ENCODE data around the gene STAP1. TPM values are rescaled to one million over a fixed set of nuclear protein-coding genes. Genes with fewer than 3 reads are reported as not detected.

STAP1 gene
- total and polyA plus RNA-seq, 2 of the 8 experiments (the other 6 are each of a cell fraction or from before 2014, with no cell fraction given): not detected

DNA sequence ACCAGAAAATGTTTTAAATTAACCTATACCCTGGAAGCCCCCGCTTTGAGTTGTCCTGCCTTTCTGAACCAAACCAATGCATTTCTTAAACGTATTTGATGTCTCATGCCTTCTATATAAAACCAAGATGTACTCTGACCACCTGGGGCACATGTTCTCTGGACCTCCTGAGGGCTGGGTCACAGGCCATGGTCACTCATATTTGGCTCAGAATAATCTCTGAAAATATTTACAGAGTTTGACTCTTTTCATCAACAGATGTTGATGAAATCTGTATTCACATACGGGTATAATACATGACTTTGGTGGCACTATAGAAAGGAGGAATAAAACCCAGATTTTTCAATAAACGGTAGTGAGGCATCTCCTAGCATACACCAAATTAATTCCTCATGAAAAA lies 55.7 kb downstream of the STAP1 start:
- H4K5ac ChIP-seq (ENCODE audit: insufficient read length, low read depth, low read length): no peak overlapping the region

More for the DNA sequence above, 55.7 kb downstream of the STAP1 start:
- no peak overlapping the region for H3K14ac ChIP-seq (ENCODE audit: insufficient read length)
- ChIA-PET CTCF (ENCODE audit: partially characterized antibody) (no interaction called here), POLR2A (ENCODE audit: partially characterized antibody) (no interaction called here)
- no peak overlapping the region for H2AFZ ChIP-seq (ENCODE audit: low read length)
- peaks cover 0 to 22% (median 4%) of the 10 kb centered on the region in 4 experiments; a peak in 4 of 8 replicates for H3K36me3 ChIP-seq (ENCODE audit: control insufficient read depth in 2 of 4, insufficient read depth in 4 of 4, low read length in 3 of 4)
- no peaks in the 10 kb centered on the region for H3K4me1 ChIP-seq (replicated peaks in 1 of 4; ENCODE audit: control insufficient read depth in 3 of 4, insufficient read depth in 4 of 4, low read length in 3 of 4)
- H3K4ac ChIP-seq (replicated peaks; ENCODE audit: insufficient read length, low read depth, low read length): no peak overlapping the region
- H2BK12ac ChIP-seq (ENCODE audit: low read depth, low read length): no peak overlapping the region
- no peaks in the 10 kb centered on the region for H3K23me2 ChIP-seq (ENCODE audit: low read depth, low read length)
- H4K20me1 ChIP-seq (replicated peaks in 1 of 2; ENCODE audit: control insufficient read depth in 1 of 2, insufficient read depth in 2 of 2, low read length in 2 of 2): no peaks in the 10 kb centered on the region
- H3K27ac ChIP-seq (ENCODE audit: low read depth, low read length): no peak overlapping the region
- 91% methylated on average over 4 of the region's 4 CpGs; no CpG with 5 or more reads in 1 of the 2 experiments for WGBS, 2 experiments (ENCODE audit: extremely low coverage in 1 of 2, insufficient coverage in 1 of 2, insufficient read length in 1 of 2, insufficient replicate concordance in 2 of 2, low coverage in 1 of 2, low lambda C conversion rate in 2 of 2, missing lambda C conversion rate in 1 of 2)
- no peaks in the 10 kb centered on the region for H3K79me2 ChIP-seq (ENCODE audit: control insufficient read depth in 1 of 2, insufficient read depth in 2 of 2, low read length in 2 of 2)
- H4K8ac ChIP-seq (ENCODE audit: extremely low read depth, insufficient read depth, low read length): no peak overlapping the region
- H3K79me1 ChIP-seq (ENCODE audit: low read depth, low read length): no peaks in the 10 kb centered on the region
- no peak overlapping the region for H2BK120ac ChIP-seq (replicated peaks; ENCODE audit: low read depth, low read length)
- H3K56ac ChIP-seq (replicated peaks; ENCODE audit: insufficient read length, low read depth, low read length): no peak overlapping the region
- H3K23ac ChIP-seq (ENCODE audit: insufficient read length): no peak overlapping the region
- no peak overlapping the region for H2BK20ac ChIP-seq (ENCODE audit: low read length)
- no peaks in the 10 kb centered on the region for H3K27me3 ChIP-seq (replicated peaks in 1 of 4; ENCODE audit: control insufficient read depth in 3 of 4, extremely low read depth in 1 of 4, insufficient read depth in 3 of 4, low read length in 3 of 4)
- no peak for DNase-seq (ENCODE audit: low read depth in 1 of 2, low spot score in 2 of 2)
- no peak overlapping the region for H3K9ac ChIP-seq (replicated peaks in 1 of 4; ENCODE audit: extremely low read depth in 1 of 4, low read depth in 3 of 4, low read length in 3 of 4)
- no peak overlapping the region for H2BK15ac ChIP-seq (ENCODE audit: low read length)
- no peak overlapping the region for H4K91ac ChIP-seq (replicated peaks; ENCODE audit: insufficient read length, low read length)
- FAIRE-seq: no peak
- no peak overlapping the region for H3K4me3 ChIP-seq (ENCODE audit: extremely low read depth in 1 of 4, insufficient read depth in 2 of 4, low read depth in 3 of 4, low read length in 4 of 4)
- no peak for TF ChIP-seq SIN3A (conservative IDR thresholded peaks at IDR 0.05 in 1 of 2, IDR thresholded peaks at IDR 0.05 in 1 of 2; ENCODE audit: low read depth in 1 of 2, low read length in 2 of 2)
- no peak for TF ChIP-seq CBX5 (IDR thresholded peaks at IDR 0.05; ENCODE audit: low read depth, low read length)
- H3K18ac ChIP-seq (ENCODE audit: extremely low read depth, low read length): no peak overlapping the region
- H2BK5ac ChIP-seq (ENCODE audit: low read depth, low read length): no peak overlapping the region
- no peak overlapping the region for H3K4me2 ChIP-seq (ENCODE audit: insufficient read depth in 1 of 2, low read depth in 2 of 2, low read length in 2 of 2)
- no peaks in the 10 kb centered on the region; a peak in 1 of 4 replicates for H3K9me3 ChIP-seq (ENCODE audit: insufficient read depth in 2 of 2, low read depth in 1 of 2, low read length in 1 of 2)
- H2AK5ac ChIP-seq (ENCODE audit: low read depth, low read length): no peak overlapping the region

Measured in H1 (cell line).